GM12878 (cell line): ENCODE results near the gene TSNAX.

Experiments
- POLR2A ChIP-seq: IDR thresholded peaks from 2 replicates; pipeline ENCODE4 v1.6.1; 2011; ENCODE audit warnings: low read depth, mild to moderate bottlenecking, low read length
- TF ChIP-seq, protein P1 (sequence below), 3 experiments: IDR thresholded peaks in 2 of 3; conservative IDR thresholded peaks in 1 of 3; 2 replicates each; pipeline ENCODE4 v1.5.1; 2011; ENCODE audit warnings: low read depth in 3 of 3, low read length in 3 of 3, mild to moderate bottlenecking in 3 of 3, control low read depth in 2 of 3, moderate library complexity in 2 of 3, inconsistent platforms in 1 of 3, mixed read lengths in 1 of 3; ENCODE audit not compliant: control insufficient read depth in 2 of 3, insufficient read depth in 1 of 3; ENCODE audit errors: extremely low read depth in 1 of 3

DNA sequence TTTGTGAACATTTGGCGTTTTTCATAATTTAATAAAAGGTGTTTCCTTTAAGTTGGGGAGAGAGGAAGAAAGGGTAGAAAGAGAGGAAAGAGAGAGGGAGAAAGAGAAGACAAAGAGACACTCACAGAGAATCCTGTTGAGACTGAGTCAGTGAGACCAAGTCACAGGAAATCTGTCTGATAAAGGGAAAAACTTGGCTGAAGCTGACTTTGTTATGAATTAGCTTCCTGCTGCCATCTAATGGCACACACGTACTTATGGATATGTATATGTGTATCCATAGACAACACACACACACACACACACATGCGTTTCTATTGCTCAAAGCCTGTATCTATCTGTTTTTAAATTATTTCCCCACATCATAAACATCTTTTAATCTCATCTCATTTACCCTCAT is 55.6 kb downstream of the TSNAX start:
- TF ChIP-seq, protein P1, sequence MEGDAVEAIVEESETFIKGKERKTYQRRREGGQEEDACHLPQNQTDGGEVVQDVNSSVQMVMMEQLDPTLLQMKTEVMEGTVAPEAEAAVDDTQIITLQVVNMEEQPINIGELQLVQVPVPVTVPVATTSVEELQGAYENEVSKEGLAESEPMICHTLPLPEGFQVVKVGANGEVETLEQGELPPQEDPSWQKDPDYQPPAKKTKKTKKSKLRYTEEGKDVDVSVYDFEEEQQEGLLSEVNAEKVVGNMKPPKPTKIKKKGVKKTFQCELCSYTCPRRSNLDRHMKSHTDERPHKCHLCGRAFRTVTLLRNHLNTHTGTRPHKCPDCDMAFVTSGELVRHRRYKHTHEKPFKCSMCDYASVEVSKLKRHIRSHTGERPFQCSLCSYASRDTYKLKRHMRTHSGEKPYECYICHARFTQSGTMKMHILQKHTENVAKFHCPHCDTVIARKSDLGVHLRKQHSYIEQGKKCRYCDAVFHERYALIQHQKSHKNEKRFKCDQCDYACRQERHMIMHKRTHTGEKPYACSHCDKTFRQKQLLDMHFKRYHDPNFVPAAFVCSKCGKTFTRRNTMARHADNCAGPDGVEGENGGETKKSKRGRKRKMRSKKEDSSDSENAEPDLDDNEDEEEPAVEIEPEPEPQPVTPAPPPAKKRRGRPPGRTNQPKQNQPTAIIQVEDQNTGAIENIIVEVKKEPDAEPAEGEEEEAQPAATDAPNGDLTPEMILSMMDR (IDR thresholded peaks at IDR 0.05 in 2 of 3, conservative IDR thresholded peaks at IDR 0.05 in 1 of 3; ENCODE audit: control insufficient read depth in 2 of 3, extremely low read depth in 1 of 3, insufficient read depth in 1 of 3, low read depth in 3 of 3, low read length in 3 of 3) = peak; percentile 8 to 61 (median 16); a peak in 2 of 6 replicates
- no peak for TF ChIP-seq POLR2A
